Ectodermal cell (in vitro differentiated cells): ENCODE measurements around the gene KCNH3.

Experiments
- H3K27ac ChIP-seq: 2 replicates; pipeline ENCODE4 v1.7.0; 2013; ENCODE audit warnings: mild to moderate bottlenecking, low read depth, low read length; ENCODE audit not compliant: insufficient read depth, poor library complexity, severe bottlenecking
- H3K27me3 ChIP-seq: 2 replicates; pipeline ENCODE4 v1.7.0; 2013; ENCODE audit warnings: mild to moderate bottlenecking, low read length; ENCODE audit not compliant: insufficient read depth, control insufficient read depth, poor library complexity, severe bottlenecking
- H3K36me3 ChIP-seq: one replicate; pipeline ENCODE4 v1.7.0; 2013; ENCODE audit warnings: low read length; ENCODE audit not compliant: control insufficient read depth, insufficient read depth
- H3K4me1 ChIP-seq: one replicate; pipeline ENCODE4 v1.7.0; 2013; ENCODE audit warnings: low read length; ENCODE audit not compliant: control insufficient read depth, insufficient read depth
- H3K4me3 ChIP-seq: 2 replicates; pipeline ENCODE4 v1.7.0; 2013; ENCODE audit warnings: low read depth, low read length, control low read depth; ENCODE audit not compliant: insufficient read depth
- H3K9me3 ChIP-seq: 2 replicates; pipeline ENCODE4 v1.7.0; 2013; ENCODE audit warnings: mild to moderate bottlenecking, low read length, moderate library complexity; ENCODE audit not compliant: control insufficient read depth
- WGBS, 2 experiments: methylation state at CpG; one replicate each; pipeline ENCODE4 v1.1.7; 2013; ENCODE audit warnings: missing lambda C conversion rate in 2 of 2; 5-methylcytosine and 5-hydroxymethylcytosine counted together

The KCNH3 gene

DNA sequence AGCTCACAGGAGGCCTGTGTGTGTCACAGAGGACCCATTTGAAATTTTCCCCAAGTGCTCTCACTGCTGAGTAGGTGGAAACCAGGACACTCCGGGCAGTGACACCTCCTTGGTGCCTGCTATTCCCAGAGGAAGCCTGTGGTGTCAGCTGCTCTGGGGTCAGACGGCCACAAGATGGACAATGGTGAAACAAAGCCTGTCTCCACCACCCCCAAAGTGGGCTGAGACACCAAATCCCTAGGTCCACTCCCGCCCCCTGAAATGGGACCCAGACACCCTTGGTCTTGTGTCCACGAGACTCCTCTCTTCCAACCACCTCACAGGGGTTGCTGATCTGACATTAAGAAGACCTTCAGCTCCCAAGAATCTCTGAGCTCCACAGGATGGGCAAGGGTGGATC, 7.0 kb downstream of the KCNH3 start:
- Histone ChIP-seq H3K27ac (no peak overlapping the region), H3K36me3 (no peaks in the 10 kb centered on the region), H3K9me3 (no peaks in the 10 kb centered on the region), H3K27me3 (peaks cover 98% of the 10 kb centered on the region), H3K4me3 (no peak overlapping the region), H3K4me1 (peaks cover 10% of the 10 kb centered on the region)
- 80 to 86% methylated on average over 4 of the region's 4 CpGs for WGBS, 2 experiments

DNA sequence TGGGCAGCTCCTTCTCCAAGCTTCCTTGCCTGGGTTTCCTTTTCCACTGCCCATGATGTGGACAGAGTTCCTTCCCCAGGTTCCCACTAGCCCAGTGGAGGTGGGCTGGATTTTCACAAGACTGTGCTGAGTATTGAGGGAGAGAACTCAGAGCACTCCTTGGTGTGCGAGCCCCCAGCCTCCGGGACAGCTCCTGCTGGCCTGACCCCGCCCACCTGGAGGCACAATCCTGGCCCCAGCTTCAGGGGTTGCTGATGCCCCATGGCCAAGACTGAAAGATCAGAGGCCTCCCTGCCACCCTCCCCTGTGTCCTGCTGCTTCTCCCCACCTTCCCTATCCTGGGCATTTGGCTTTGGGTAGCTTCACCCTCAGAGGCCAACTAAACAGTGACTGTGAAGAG, 7.7 kb downstream of the KCNH3 start:
- Histone ChIP-seq H3K36me3 (no peaks in the 10 kb centered on the region), H3K9me3 (no peaks in the 10 kb centered on the region), H3K27ac (no peak overlapping the region), H3K4me3 (no peak overlapping the region), H3K4me1 (peaks cover 9% of the 10 kb centered on the region), H3K27me3 (peaks cover 94% of the 10 kb centered on the region)
- WGBS, 2 experiments, result 68 to 71% methylated on average over 3 of the region's 3 CpGs

DNA sequence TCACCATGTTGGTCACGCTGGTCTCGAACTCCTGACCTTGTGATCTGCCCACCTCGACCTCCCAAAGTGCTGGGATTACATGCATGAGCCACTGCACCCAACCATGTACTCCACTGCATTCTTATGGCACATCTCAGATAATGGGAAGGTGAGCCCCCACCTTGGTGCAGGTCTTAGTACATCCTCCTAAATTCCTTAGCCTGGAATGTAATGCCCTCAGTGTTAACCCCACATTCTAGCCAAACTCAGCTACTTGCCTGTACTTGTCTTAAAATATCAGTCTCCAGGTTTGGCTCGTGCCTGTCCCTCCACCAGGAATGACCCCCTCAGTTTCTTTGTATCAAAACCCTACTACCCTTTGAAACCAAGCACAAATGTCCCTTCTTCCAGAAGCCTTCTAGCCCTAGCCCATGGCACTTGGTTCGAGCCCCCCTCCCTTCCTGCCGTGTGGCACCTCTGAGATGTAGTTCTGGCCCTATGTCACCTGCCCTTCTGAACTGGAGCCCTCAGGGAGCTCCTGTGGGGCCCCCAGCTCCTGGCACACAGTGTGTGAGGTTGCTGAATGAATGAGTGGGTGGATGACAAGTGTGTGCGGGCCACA, 8.4 kb downstream of the KCNH3 start:
- Histone ChIP-seq H3K36me3 (no peaks in the 10 kb centered on the region), H3K4me1 (peaks cover 9% of the 10 kb centered on the region), H3K27ac (no peak overlapping the region), H3K27me3 (peaks cover 87% of the 10 kb centered on the region), H3K4me3 (no peak overlapping the region), H3K9me3 (no peaks in the 10 kb centered on the region)
- 79 to 89% methylated on average over 7 of the region's 7 CpGs for WGBS, 2 experiments

DNA sequence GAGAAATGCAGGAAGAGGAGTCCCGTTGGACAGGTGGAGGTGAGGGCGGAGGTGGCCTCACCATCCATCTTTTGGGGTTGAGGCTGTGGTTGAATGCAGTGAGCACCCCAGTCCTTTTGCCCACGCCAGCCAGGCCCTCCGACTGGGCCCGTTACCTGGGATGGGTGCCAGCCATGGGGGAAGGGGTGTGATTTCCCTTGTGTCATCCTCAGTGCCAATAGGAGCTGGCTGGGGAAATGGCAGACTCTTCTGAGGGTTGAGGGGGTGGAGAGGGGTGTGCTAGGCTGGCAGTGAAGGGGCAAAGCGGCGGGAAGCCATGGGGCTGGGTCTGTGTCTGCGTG, 9.6 kb downstream of the KCNH3 start:
- H3K4me3 ChIP-seq, result peak overlapping the region; percentile 28
- H3K27me3 ChIP-seq, result peaks cover 74% of the 10 kb centered on the region
- H3K9me3 ChIP-seq, result no peaks in the 10 kb centered on the region
- peaks cover 9% of the 10 kb centered on the region for H3K4me1 ChIP-seq
- no peaks in the 10 kb centered on the region for H3K36me3 ChIP-seq
- no peak overlapping the region for H3K27ac ChIP-seq
- WGBS, 2 experiments, result 81 to 85% methylated on average over 8 of the region's 8 CpGs

DNA sequence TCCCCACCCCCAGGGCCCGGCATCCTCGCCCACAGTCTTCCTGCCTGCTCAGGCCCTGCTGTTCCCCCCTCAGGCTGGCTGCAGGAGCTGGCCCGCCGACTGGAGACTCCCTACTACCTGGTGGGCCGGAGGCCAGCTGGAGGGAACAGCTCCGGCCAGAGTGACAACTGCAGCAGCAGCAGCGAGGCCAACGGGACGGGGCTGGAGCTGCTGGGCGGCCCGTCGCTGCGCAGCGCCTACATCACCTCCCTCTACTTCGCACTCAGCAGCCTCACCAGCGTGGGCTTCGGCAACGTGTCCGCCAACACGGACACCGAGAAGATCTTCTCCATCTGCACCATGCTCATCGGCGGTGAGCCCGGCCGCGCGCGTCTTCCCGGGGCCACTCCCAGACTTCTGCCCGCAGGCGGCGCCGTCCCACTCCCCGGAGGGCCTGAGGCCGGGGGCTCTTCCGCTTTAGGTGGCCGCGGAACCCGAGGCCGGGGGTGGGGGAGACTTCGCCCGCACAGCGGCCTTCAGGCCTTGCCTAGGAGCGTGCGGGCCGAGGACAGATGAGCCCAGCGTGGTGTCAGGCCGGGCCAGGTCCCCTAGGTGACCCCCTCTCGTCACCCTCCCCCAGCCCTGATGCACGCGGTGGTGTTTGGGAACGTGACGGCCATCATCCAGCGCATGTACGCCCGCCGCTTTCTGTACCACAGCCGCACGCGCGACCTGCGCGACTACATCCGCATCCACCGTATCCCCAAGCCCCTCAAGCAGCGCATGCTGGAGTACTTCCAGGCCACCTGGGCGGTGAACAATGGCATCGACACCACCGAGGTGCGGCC, 10.2 kb downstream of the KCNH3 start:
- Histone ChIP-seq H3K27ac (no peak overlapping the region), H3K4me3 (peak overlapping the region; percentile 28), H3K27me3 (peaks cover 68% of the 10 kb centered on the region), H3K4me1 (peaks cover 9% of the 10 kb centered on the region), H3K9me3 (no peaks in the 10 kb centered on the region), H3K36me3 (no peaks in the 10 kb centered on the region)
- 30 to 31% methylated on average over 70 of the region's 70 CpGs for WGBS, 2 experiments

DNA sequence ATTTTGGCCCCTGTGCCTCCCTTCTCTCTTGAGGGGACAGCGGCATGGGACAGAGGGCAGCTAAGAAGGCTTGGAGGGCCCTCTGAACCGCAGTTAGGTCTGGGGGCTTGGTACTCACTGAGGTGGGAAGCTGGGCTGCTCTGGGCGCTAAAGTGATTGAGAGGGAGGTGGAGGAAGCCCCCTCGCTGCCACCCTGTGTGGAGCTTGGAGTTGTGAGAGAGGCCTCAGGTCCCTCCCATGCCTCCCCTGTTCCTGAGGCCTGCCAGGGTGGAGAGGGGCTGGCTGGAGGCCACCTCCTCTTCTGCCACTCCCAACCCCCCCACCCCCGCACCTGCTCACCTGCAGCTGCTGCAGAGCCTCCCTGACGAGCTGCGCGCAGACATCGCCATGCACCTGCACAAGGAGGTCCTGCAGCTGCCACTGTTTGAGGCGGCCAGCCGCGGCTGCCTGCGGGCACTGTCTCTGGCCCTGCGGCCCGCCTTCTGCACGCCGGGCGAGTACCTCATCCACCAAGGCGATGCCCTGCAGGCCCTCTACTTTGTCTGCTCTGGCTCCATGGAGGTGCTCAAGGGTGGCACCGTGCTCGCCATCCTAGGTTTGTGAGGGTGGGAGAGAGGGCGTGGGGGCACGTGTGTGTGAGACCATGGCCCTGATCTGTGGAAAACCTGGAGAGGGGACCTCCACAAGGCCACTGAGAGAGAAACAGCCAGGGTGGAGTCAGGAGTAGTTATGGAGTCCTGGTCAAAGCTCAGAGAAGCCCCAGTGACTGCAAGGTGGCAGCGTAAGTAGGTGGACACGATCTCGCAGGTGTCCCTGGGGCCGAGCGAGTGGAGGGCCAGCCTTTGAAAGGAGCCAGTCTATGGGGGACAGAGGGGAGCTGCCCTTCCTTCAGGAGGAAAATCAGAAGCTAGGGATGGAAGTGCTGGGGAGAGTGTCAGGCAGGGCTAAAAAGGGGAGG, 11.2 kb downstream of the KCNH3 start:
- no peaks in the 10 kb centered on the region for H3K36me3 ChIP-seq
- 94 to 96% methylated on average over 28 of the region's 28 CpGs for WGBS, 2 experiments

DNA sequence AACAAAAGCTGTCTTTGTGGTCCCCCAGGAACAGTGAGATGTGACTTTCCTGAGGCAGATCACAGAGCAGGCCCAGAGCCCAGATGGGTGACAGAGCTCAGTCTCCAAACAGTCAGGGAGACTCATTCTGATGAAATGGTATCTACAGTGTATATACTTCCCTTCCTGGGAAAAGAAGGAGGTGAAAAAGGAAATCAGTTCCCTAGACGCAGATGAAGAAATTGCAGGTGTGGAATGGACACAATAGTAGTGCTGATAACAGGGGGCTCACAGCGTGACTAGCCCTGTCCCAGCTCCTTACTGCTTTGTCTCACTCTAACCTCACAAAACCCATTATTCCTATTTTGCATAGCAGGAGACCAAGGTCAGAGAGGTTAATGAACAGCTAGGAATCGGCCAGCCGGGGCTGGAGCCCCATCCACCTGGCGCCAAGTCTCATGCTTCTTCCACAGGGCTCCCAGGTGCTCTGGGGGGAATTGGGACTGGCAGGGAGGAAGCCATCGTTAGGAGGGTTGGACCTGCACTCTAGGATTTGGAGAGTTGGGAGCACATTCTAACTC, 11.9 kb downstream of the KCNH3 start:
- Histone ChIP-seq H3K4me3 (no peak overlapping the region), H3K27ac (no peak overlapping the region), H3K36me3 (no peaks in the 10 kb centered on the region), H3K9me3 (no peaks in the 10 kb centered on the region), H3K4me1 (peaks cover 9% of the 10 kb centered on the region), H3K27me3 (peaks cover 51% of the 10 kb centered on the region)
- 84 to 88% methylated on average over 6 of the region's 6 CpGs for WGBS, 2 experiments

More for the DNA sequence above, 11.2 kb downstream of the KCNH3 start:
- Histone ChIP-seq H3K27ac (no peak overlapping the region), H3K4me1 (peaks cover 9% of the 10 kb centered on the region), H3K27me3 (peaks cover 58% of the 10 kb centered on the region), H3K4me3 (no peak overlapping the region), H3K9me3 (no peaks in the 10 kb centered on the region)

DNA sequence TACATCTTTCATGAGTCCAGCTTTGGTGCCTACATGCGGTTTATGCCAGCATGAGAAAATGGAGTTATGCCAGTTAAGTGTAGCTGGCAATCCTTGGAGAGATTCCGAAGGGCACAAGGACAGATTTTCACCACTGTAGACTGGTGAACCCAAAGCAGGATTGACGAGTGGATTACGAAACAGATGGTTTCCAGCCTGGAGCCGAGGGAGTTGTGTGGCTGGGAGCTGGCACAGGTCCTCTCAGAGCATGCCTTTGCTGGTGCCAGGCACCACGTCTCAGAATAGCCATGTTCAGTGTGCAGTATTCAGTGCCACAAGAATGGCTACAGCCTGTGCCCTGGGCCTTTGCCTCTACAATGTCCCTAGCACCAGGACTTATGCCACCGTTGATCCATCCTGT, 13.2 kb downstream of the KCNH3 start:
- Histone ChIP-seq H3K9me3 (no peaks in the 10 kb centered on the region), H3K36me3 (no peaks in the 10 kb centered on the region), H3K4me1 (peaks cover 9% of the 10 kb centered on the region), H3K27ac (no peak overlapping the region), H3K27me3 (peaks cover 39% of the 10 kb centered on the region), H3K4me3 (no peak overlapping the region)
- 92 to 93% methylated on average over 7 of the region's 7 CpGs for whole genome bisulfite sequencing, 2 experiments

DNA sequence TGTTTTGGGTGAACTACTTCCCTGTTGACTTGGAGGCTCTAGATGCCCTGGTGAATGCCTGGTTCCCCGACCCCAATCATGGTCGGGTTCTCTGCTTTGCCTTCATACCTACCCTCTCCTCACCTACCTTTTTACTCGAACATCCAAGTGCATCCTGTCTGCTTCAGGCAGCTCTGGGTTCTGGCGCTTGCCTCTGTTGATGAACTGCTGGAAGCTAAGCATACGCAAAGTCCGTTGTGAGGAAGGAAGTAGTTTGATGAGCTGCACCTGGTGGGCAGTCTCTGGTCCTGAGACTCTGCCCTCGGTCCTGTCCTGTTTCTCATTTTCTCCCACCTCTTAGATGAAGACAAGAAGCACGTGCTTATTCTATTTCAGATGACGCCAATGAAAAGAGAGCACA, 13.6 kb downstream of the KCNH3 start:
- Histone ChIP-seq H3K27me3 (peaks cover 35% of the 10 kb centered on the region), H3K4me3 (no peak overlapping the region), H3K36me3 (no peaks in the 10 kb centered on the region), H3K9me3 (no peaks in the 10 kb centered on the region), H3K4me1 (peaks cover 9% of the 10 kb centered on the region), H3K27ac (no peak overlapping the region)
- WGBS, 2 experiments, result 83 to 88% methylated on average over 9 of the region's 9 CpGs
